Thyroid gland (tissue), 4 donors: ENCODE results near the gene CYP27A1.
"Not testable (repeated sequence)": the region's sequence is repeated elsewhere in the genome, so short reads cannot be mapped to it uniquely, and the experiment has no call there.

Experiments
- CTCF ChIP-seq, 6 experiments: fragments of 200-600 bp in 3 of 6; fragments of 450-650 bp in 3 of 6; sonication (generic) in 3 of 6; IDR thresholded peaks; one replicate each; pipeline ENCODE4 v1.5.1; 2016 to 2019; ENCODE audit warnings: antibody characterized with exemption in 6 of 6, mild to moderate bottlenecking in 2 of 6, inconsistent platforms in 1 of 6, moderate library complexity in 1 of 6
- POLR2A ChIP-seq, 2 donors: fragments of 450-650 bp; IDR thresholded peaks; one replicate each; pipeline ENCODE4 v1.6.1; 2017; ENCODE audit warnings: antibody characterized with exemption in 2 of 2, mild to moderate bottlenecking in 2 of 2, moderate library complexity in 1 of 2

GRCh38 chr2:218844334-218844733 is 62.4 kb downstream of the CYP27A1 start:
- not testable (repeated sequence) for TF ChIP-seq CTCF, POLR2A (IDR thresholded peaks at IDR 0.05)
